MCF 10A (cell line): Measurements from ENCODE around the gene BICD2. TPM values are rescaled to one million over a fixed set of nuclear protein-coding genes. Genes with fewer than 3 reads are reported as not detected.

Source experiments
- BruUV-seq: library from RNA; stranded (reverse); fragments of 400-500 nt; replicated peaks from 2 replicates; lab custom pipeline; 2021; lab: Mats Ljungman, UMichigan
- CTCF ChIA-PET: fragments of 300-600 bp; sonication (Branson Sonifier 250); formaldehyde crosslinking; extraction: SDS; loops from one replicate; lab custom pipeline; 2021; ENCODE audit warnings: antibody characterized with exemption, inconsistent platforms; lab: Yijun Ruan, JAX
- POLR2A ChIA-PET: fragments of 300-600, 350-650 bp; sonication (Branson Sonifier 250); formaldehyde crosslinking; extraction: SDS; loops from one replicate; lab custom pipeline; 2020; ENCODE audit warnings: antibody characterized with exemption, inconsistent platforms; lab: Yijun Ruan, JAX
- DNase-seq: peaks from one replicate; pipeline ENCODE4 v3.0.0-alpha.2; 2018; ENCODE audit not compliant: unreplicated experiment
- H3K27ac Mint-ChIP-seq: one replicate; pipeline ENCODE4 v1.8.0; 2022; ENCODE audit warnings: mild to moderate bottlenecking, low read depth, mixed read lengths; ENCODE audit not compliant: unreplicated experiment
- H3K27me3 Mint-ChIP-seq: one replicate; pipeline ENCODE4 v1.8.0; 2022; ENCODE audit warnings: mixed read lengths; ENCODE audit not compliant: insufficient read depth, unreplicated experiment
- H3K36me3 Mint-ChIP-seq: one replicate; pipeline ENCODE4 v1.8.0; 2022; ENCODE audit warnings: mild to moderate bottlenecking, moderate library complexity, mixed read lengths; ENCODE audit not compliant: insufficient read depth, unreplicated experiment
- H3K4me1 Mint-ChIP-seq: one replicate; pipeline ENCODE4 v1.8.0; 2022; ENCODE audit warnings: mixed read lengths; ENCODE audit not compliant: insufficient read depth, unreplicated experiment
- H3K4me3 Mint-ChIP-seq: one replicate; pipeline ENCODE4 v1.8.0; 2022; ENCODE audit warnings: mild to moderate bottlenecking, moderate library complexity, mixed read lengths; ENCODE audit not compliant: unreplicated experiment
- H3K9me3 Mint-ChIP-seq: one replicate; pipeline ENCODE4 v1.8.0; 2022; ENCODE audit warnings: mixed read lengths; ENCODE audit not compliant: unreplicated experiment
- intact Hi-C: fragments of 100-400 bp; cut with micrococcal nuclease; formaldehyde crosslinking; loops from 2 replicates; pipeline ENCODE4 v1.14.1; 2022
- total RNA-seq: library from RNA; stranded (reverse); gene quantifications from 2 replicates; pipeline ENCODE4 v1.2.3, GENCODE V29; 2022
- TF ChIP-seq, protein P1 (sequence below): fragments of 200-600 bp; IDR thresholded peaks from one replicate; pipeline ENCODE4 v1.8.0; 2022; ENCODE audit warnings: antibody characterized with exemption, mild to moderate bottlenecking; ENCODE audit not compliant: unreplicated experiment

Gene BICD2
- total RNA-seq, 1 experiment from 2014 or later: 23.5 TPM

DNA sequence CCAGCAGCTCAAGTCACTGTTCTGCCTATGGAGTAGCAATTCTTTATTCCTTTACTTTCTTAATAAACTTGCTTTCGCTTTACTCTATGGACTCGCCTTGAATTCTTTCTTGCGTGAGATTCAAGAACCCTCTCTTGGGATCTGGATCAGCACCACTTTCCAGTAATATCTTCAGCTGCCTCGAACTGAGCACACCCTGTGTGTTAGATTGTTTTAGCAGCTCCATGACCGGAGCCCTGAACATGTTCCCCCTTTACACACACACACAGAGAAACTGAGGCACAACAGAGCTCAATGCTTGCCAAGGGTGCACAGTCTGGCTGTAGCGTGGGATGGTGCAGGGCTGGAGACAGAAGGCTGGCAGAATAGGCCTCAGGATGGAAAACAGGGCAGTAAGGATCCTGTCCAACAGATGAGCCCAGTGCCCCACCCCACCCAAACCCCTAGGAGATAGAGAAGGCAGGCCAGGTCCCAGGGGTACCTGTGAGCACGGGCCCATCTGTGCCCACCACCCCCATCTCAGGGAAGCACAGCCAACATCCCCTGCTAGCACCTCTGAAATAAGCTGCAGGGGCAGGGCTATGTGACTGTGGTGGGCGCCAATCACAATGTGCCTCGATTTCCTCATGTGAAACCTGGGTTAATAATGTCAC is 27.9 kb downstream of the BICD2 start:
- BruUV-seq: no TSS peak
- no peaks in the 10 kb centered on the region for H3K9me3 Mint-ChIP-seq
- H3K4me3 Mint-ChIP-seq: no peak overlapping the region
- H3K36me3 Mint-ChIP-seq: peaks cover 14% of the 10 kb centered on the region
- CTCF ChIA-PET: interaction anchor here (0.6 to 2.5 kb wide), 2 partner anchors 21 to 86 kb away, joined by 3 to 10 read pairs; no protein-coding TSS in a partner anchor
- intact Hi-C loops: no loop called here
- POLR2A ChIA-PET: no interaction called here
- H3K27me3 Mint-ChIP-seq: no peaks in the 10 kb centered on the region
- no peak overlapping the region for H3K27ac Mint-ChIP-seq
- no peak for DNase-seq
- TF ChIP-seq, protein P1, sequence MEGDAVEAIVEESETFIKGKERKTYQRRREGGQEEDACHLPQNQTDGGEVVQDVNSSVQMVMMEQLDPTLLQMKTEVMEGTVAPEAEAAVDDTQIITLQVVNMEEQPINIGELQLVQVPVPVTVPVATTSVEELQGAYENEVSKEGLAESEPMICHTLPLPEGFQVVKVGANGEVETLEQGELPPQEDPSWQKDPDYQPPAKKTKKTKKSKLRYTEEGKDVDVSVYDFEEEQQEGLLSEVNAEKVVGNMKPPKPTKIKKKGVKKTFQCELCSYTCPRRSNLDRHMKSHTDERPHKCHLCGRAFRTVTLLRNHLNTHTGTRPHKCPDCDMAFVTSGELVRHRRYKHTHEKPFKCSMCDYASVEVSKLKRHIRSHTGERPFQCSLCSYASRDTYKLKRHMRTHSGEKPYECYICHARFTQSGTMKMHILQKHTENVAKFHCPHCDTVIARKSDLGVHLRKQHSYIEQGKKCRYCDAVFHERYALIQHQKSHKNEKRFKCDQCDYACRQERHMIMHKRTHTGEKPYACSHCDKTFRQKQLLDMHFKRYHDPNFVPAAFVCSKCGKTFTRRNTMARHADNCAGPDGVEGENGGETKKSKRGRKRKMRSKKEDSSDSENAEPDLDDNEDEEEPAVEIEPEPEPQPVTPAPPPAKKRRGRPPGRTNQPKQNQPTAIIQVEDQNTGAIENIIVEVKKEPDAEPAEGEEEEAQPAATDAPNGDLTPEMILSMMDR: no peak
- H3K4me1 Mint-ChIP-seq: peaks cover 31% of the 10 kb centered on the region

DNA sequence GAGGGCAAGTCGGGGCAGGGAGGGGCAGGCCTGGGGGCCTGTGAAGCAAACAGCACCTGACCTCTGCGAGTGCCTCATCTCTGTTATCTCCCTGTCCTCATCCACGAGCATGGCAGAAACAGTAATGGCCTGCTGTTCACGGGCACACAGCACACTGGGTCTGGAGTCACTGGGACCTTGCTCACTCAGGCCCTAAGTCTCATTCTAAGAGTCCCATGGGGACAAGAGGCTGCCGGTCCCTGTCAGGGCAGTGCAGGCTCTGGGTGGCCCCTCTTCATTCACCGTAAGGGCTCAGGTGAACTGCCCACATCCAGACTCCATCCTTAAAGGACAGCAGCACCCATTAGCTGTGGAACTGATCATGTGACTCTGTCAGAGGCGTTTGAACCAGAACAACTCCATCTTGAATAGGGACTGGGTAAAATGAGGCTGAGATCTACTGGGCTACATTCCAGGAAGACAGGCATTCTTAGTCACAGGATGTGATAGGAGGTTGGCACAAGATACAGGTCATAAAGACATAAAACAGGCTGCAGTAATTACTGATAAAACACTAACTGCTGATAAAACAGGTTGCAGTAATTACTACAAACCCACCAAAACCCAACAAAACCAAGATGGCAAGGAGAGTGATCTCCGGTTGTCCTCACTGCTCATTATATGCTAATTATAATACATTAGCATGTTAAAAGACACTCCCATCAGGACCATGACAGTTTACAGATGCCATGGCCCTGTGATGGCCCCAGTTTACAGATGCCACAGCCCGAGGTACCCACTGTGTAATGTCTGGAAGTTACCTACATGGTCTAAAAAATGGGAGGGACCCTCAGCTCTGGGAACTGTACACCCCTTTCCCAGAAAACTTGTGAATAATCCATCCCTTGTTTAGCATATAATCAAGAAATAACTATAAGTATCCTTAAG is 28.7 kb downstream of the BICD2 start:
- DNase-seq: no peak
- H3K4me3 Mint-ChIP-seq: no peak overlapping the region
- no peaks in the 10 kb centered on the region for H3K27me3 Mint-ChIP-seq
- TF ChIP-seq, protein P1: no peak
- intact Hi-C loops: no loop called here
- H3K4me1 Mint-ChIP-seq: peaks cover 29% of the 10 kb centered on the region
- peak overlapping the region; percentile 10 for H3K27ac Mint-ChIP-seq
- ChIA-PET POLR2A (no interaction called here), CTCF (interaction anchor here (0.6 to 2.5 kb wide), 3 partner anchors 20 to 86 kb away, joined by 3 to 10 read pairs (median 4); no protein-coding TSS in a partner anchor)
- peaks cover 20% of the 10 kb centered on the region for H3K36me3 Mint-ChIP-seq
- no TSS peak for BruUV-seq
- H3K9me3 Mint-ChIP-seq: no peaks in the 10 kb centered on the region

DNA sequence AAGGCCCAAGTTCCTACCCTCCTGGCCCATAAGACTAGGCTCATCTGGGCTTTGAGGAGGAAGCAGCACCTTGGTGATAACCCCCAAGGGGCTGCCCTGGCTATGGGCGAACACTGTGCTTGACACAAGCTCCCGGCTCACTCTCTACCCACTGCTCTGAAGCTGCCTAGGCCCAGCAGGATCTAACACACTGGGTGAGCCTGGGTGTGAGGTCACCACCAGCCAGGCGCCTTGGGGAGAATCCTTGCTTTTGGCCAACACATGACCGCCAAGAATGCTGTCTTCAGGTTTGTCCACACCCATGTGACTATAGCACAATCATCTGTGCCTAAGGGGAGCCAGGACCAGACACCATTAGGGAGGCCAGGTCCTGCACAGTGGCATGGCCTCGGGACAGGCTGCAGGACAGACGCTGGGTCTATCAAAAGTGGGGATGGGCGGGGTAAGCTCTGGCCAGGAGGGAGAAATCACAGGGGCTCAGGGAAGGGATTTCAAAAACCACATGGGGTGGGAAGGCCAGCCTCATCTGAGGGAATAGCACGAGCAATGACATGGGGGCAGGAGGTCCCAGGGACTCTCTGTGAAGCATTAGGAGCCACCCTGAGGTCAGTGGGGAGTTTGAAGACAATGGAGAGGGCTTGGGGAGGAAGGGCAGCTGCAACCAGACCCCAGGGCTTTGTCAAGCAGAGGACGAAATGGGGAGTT is 29.6 kb downstream of the BICD2 start:
- no TSS peak for BruUV-seq
- H3K9me3 Mint-ChIP-seq: no peaks in the 10 kb centered on the region
- intact Hi-C loops: no loop called here

More for the DNA sequence above, 29.6 kb downstream of the BICD2 start:
- POLR2A ChIA-PET: interaction anchor here (1.3 to 2.1 kb wide), 3 partner anchors 9 to 24 kb away, joined by 4 to 7 read pairs (median 7); no protein-coding TSS in a partner anchor
- H3K27ac Mint-ChIP-seq: peak overlapping the region; percentile 10
- peaks cover 20% of the 10 kb centered on the region for H3K36me3 Mint-ChIP-seq
- TF ChIP-seq, protein P1: no peak
- DNase-seq: no peak
- H3K4me1 Mint-ChIP-seq: peaks cover 21% of the 10 kb centered on the region
- no peaks in the 10 kb centered on the region for H3K27me3 Mint-ChIP-seq
- H3K4me3 Mint-ChIP-seq: no peak overlapping the region
- CTCF ChIA-PET: no interaction called here
